ENCODE data around the gene CMSS1.

GRCh38 chr3:100029689-100030088 is 212.0 kb downstream of the CMSS1 start:
- TF ChIP-seq ZNF274 (IDR thresholded peaks at IDR 0.05; ENCODE audit: low read depth, low read length) (no peak), YY1 (IDR thresholded peaks at IDR 0.05; ENCODE audit: insufficient read depth, insufficient read length) (no peak)
